Endothelial cell of coronary artery (primary cell): ENCODE measurements around the gene TTC6. TPM values are rescaled to one million over a fixed set of nuclear protein-coding genes. Genes with fewer than 3 reads are reported as not detected.

Source experiments
- total RNA-seq: library from RNA; depleted of rRNA; stranded (reverse); fragments of >200 nt; gene quantifications from 2 replicates; pipeline ENCODE4 v1.2.3, GENCODE V29; 2014

Gene TTC6, protein sequence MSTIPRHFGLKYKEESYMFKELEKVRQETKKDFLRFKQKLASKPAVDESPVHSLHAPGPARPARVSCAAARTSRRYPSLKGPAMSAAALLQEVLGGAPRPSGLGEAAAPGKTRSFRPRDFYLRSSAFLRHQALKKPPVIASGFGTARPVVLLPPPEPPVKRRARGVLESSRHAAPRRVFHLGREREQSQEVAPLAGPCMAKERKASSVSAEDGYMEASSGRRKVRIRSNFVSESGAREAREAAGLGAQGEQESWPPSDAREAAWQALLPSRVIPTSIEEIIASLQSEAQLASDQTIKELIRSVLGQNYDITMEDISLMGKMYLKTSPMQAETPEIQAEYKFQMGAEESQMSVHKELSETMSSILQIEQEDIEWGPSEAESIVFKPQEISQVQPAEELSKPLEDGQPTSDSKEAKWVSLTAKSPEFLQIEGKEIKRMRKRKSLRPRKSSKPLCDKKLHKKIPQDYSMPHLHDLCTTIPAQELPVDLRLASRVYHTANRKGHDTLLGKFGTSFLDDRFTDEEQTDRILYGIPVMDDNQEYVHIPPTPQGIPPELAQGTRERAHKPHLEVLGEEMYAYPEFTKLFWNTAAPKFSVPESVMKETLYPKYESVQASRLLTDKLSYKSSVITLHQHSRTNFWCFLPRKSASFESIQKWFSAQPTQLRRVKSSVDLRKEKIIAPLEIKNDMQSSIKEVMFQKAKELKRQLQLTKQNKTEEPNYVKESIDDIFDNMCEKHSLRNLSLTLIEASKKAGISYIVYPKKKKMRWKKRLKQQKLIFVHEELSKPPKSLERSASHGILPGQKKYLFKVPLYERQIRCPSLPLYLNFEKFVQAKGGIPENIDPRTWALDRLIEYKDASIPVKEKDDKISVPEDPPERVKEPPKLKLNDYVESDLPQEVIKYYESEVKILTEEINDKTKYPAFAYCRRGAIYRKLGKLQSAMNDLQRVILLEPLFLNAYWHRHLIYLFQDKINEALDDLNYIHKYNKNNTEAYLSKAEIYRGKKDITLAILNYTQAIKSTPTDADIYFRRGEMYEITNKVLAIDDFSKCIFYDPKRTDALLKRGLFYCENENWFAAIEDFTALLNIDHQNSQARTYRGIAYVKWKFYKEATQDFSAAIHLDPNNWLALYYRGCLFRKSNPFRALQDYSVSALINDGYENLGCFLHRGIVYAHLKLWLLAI (N-terminal part only)
- 0.09 and 0.36 TPM in 2 replicates for total RNA-seq

DNA sequence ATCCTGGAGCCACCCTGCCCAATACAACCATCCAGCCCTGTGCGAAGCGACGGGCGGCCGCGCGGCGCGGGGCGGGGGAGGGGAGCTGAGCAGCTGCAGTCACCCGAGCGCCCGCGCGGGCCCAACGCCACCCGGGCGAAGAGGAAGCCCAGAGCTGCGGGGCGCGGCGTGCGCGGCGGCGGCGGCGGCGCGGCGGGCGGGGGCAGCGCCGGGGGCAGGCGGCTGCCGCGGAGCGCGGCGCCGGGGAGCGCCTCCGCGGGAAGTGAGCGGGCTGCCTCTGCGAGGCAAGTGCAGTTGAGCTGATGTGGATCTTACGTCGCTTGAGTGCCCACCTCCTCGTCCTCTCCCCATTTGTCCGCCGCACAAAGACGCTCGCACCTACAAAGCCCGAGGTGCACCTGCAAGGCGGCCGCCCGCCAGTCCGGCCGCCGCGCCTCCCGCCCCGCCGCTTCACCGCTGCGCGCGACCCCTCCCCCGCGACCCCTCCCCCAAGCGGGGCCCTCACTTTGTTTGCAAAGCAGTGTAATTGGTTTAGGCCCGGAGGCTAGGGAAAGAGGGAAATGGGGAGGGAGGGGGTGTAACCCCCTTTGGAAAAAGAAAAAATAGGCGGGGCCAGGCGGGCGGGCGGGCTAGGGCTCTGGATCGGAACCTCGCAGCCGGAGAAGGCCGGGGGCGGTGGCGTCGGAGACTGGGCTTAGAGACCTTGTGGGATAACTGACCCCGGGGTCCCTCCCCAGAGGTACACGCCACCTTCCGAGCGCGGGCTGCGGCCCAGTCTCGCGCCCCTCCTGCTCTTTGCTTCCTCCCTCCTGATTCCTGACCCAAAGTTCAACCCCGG is at the start of gene TTC6, which contains the start of gene FOXA1:
TSS of gene TTC6 (plus strand) at position 659 of the 838 bp plus-strand sequence. CDS start 26,436 bp downstream, outside the sequence.
TSS of gene FOXA1 (minus strand) at position 279 of the 838 bp plus-strand sequence. CDS start at position 2, 277 bp downstream.

Other genes with a start within 250 kb of the TTC6 start
- gene FOXA1, start 380 bp upstream of the TTC6 start, total RNA-seq, result 0.09 and 2.0 TPM in 2 replicates